ENCODE data around the gene SLAMF9. TPM values are rescaled to one million over a fixed set of nuclear protein-coding genes. Genes with fewer than 3 reads are reported as not detected.

SLAMF9 gene
- total RNA-seq, 1 experiment from 2014 or later, result not detected

DNA sequence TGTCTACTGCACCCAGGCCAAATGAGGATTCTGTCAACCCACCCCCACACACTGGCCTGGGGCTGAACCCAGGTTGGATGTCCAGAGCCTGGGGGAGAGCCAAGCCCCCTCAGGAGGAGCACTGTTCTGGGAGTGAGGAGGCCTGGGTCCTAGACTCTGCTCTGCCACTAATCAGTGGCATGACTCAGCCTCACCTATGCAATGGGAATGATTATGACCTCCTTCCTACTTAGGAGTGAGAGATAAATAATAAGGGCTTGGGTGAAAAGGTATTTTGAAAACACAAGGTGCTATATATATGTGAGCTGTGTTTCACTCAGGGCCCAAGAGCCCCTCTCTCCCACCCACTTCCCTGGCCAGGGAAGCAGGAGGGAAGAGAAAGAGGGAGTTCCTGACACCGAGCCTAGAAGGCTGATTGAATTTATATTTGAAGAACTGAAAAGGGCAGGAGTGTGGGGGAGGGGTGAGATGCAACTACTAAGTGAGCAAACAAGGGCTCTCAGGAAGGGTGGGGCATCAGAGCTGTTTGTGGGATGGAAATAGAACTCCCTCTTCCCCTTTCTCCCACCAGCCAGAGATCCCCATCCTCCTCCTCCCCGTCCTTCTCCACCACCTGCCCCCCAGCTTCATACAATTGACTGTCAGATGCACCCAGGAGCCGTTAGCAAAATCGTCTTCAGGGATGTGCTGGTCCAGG, 16.8 kb downstream of the SLAMF9 start:
- no peak for TF ChIP-seq EZH2 (IDR thresholded peaks at IDR 0.05; ENCODE audit: borderline replicate concordance, low read depth, low read length, poor library complexity, severe bottlenecking)
- TF ChIP-seq, protein P1, sequence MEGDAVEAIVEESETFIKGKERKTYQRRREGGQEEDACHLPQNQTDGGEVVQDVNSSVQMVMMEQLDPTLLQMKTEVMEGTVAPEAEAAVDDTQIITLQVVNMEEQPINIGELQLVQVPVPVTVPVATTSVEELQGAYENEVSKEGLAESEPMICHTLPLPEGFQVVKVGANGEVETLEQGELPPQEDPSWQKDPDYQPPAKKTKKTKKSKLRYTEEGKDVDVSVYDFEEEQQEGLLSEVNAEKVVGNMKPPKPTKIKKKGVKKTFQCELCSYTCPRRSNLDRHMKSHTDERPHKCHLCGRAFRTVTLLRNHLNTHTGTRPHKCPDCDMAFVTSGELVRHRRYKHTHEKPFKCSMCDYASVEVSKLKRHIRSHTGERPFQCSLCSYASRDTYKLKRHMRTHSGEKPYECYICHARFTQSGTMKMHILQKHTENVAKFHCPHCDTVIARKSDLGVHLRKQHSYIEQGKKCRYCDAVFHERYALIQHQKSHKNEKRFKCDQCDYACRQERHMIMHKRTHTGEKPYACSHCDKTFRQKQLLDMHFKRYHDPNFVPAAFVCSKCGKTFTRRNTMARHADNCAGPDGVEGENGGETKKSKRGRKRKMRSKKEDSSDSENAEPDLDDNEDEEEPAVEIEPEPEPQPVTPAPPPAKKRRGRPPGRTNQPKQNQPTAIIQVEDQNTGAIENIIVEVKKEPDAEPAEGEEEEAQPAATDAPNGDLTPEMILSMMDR (conservative IDR thresholded peaks at IDR 0.05; ENCODE audit: low read depth, low read length), result no peak
- H3K4me3 ChIP-seq (ENCODE audit: low read depth, low read length, poor library complexity, severe bottlenecking), result no peak overlapping the region
- no peaks in the 10 kb centered on the region for H3K9me3 ChIP-seq (ENCODE audit: low read depth, low read length, poor library complexity, severe bottlenecking)
- H3K27ac ChIP-seq (ENCODE audit: low read depth, low read length, poor library complexity, severe bottlenecking), result no peak overlapping the region
- no peaks in the 10 kb centered on the region for H3K27me3 ChIP-seq (replicated peaks; ENCODE audit: insufficient read depth, low read depth, low read length, poor library complexity)
- no TSS peak for BruUV-seq (replicated peaks)
- H3K36me3 ChIP-seq (ENCODE audit: insufficient read depth, low read length, poor library complexity, severe bottlenecking), result no peaks in the 10 kb centered on the region
- intact Hi-C loops (cut with micrococcal nuclease; ENCODE audit: unreplicated experiment), result loop anchor here (2.0 to 5.0 kb wide), 2 partner anchors 70 to 140 kb away; no protein-coding TSS in a partner anchor
- DNase-seq (ENCODE audit: low spot score), result no peak
- CTCF ChIA-PET, result interaction anchor here (2.0 kb wide), 1 partner anchor 70 kb away, joined by 7 read pairs; no protein-coding TSS in a partner anchor
- POLR2A ChIA-PET (ENCODE audit: low non-redundant PET), result no interaction called here
- H3K4me1 ChIP-seq (ENCODE audit: insufficient read depth, low read length, poor library complexity, severe bottlenecking), result peaks cover 10% of the 10 kb centered on the region

DNA sequence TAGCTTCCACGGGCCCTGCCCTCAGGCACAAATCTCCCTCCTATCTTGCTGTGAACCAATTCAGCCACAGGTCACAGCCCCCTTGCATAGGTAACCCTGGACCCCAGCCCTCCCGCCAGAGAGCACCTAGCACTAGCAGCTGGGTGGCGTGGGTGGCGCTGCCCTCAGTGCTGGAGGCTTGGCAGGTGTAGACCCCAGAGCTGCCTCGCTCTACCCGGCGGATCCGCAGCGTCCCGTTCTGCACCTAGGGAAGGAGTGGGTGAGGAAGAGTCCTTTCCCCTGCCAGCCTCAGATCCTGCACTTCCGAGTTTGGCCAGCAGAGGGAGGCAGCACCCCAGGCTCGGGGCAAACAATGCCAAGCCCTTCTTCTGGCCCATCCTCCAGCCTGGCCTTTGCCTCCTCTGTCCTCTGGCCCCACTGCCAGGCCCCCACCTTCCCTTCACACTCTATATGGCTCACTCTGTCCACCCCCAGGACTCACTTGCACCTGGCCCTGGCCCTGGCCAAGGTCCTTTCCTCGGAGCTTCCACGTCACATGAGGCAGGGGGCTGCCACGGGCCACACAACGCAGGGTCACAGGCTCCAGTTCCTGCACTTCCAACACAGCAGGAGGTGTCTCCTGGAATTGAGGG, 17.6 kb downstream of the SLAMF9 start:
- TF ChIP-seq, protein P1 (conservative IDR thresholded peaks at IDR 0.05; ENCODE audit: low read depth, low read length), result peak; percentile 93
- no peak for TF ChIP-seq EZH2 (IDR thresholded peaks at IDR 0.05; ENCODE audit: borderline replicate concordance, low read depth, low read length, poor library complexity, severe bottlenecking)
- ChIA-PET CTCF (interaction anchor here (1.3 kb wide), 1 partner anchor 71 kb away, joined by 5 read pairs; no protein-coding TSS in a partner anchor), POLR2A (ENCODE audit: low non-redundant PET) (no interaction called here)
- intact Hi-C loops (cut with micrococcal nuclease; ENCODE audit: unreplicated experiment), result loop anchor here (2.0 to 5.0 kb wide), 2 partner anchors 70 to 141 kb away; no protein-coding TSS in a partner anchor
- Histone ChIP-seq H3K27ac (ENCODE audit: low read depth, low read length, poor library complexity, severe bottlenecking) (no peak overlapping the region), H3K27me3 (replicated peaks; ENCODE audit: insufficient read depth, low read depth, low read length, poor library complexity) (no peaks in the 10 kb centered on the region), H3K4me1 (ENCODE audit: insufficient read depth, low read length, poor library complexity, severe bottlenecking) (peaks cover 11% of the 10 kb centered on the region), H3K4me3 (ENCODE audit: low read depth, low read length, poor library complexity, severe bottlenecking) (no peak overlapping the region), H3K36me3 (ENCODE audit: insufficient read depth, low read length, poor library complexity, severe bottlenecking) (no peaks in the 10 kb centered on the region), H3K9me3 (ENCODE audit: low read depth, low read length, poor library complexity, severe bottlenecking) (no peaks in the 10 kb centered on the region)
- DNase-seq (ENCODE audit: low spot score), result peak; percentile 70
- BruUV-seq (replicated peaks), result no TSS peak

DNA sequence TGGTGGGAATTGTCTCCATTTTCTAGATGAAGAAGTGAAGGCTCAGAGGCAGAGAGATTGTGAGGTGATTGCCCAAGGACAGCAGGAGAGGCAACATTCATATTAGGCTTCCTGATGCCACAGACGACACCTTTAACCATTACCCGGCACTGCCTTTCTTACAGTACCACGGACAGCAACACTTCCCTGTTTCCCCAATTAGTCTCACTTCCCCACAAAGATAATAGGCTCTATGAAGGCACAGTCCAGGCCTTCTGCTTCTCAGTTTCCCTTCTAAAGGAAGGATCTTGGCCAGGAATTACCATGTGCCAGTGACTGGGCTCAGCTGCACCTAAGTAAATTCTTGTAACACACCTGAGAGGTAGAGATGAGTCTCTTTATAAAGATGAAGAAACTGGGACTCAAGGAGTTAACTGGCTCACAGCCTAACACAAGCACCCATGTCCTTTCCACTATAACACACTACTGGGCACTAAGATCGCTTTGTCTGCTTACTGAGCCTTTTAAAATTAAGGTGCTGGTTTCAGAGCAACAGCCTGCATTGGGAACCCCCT, 18.2 kb downstream of the SLAMF9 start:
- DNase-seq (ENCODE audit: low spot score), result no peak
- Histone ChIP-seq H3K36me3 (ENCODE audit: insufficient read depth, low read length, poor library complexity, severe bottlenecking) (no peaks in the 10 kb centered on the region), H3K9me3 (ENCODE audit: low read depth, low read length, poor library complexity, severe bottlenecking) (no peaks in the 10 kb centered on the region), H3K4me1 (ENCODE audit: insufficient read depth, low read length, poor library complexity, severe bottlenecking) (peaks cover 11% of the 10 kb centered on the region), H3K27ac (ENCODE audit: low read depth, low read length, poor library complexity, severe bottlenecking) (no peak overlapping the region), H3K27me3 (replicated peaks; ENCODE audit: insufficient read depth, low read depth, low read length, poor library complexity) (no peaks in the 10 kb centered on the region), H3K4me3 (ENCODE audit: low read depth, low read length, poor library complexity, severe bottlenecking) (no peak overlapping the region)
- POLR2A ChIA-PET (ENCODE audit: low non-redundant PET), result no interaction called here
- BruUV-seq (replicated peaks), result no TSS peak
- intact Hi-C loops (cut with micrococcal nuclease; ENCODE audit: unreplicated experiment), result loop anchor here (2.0 to 5.0 kb wide), 2 partner anchors 71 to 142 kb away; no protein-coding TSS in a partner anchor
- CTCF ChIA-PET, result interaction anchor here (1.3 kb wide), 1 partner anchor 72 kb away, joined by 5 read pairs; no protein-coding TSS in a partner anchor
- no peak for TF ChIP-seq EZH2 (IDR thresholded peaks at IDR 0.05; ENCODE audit: borderline replicate concordance, low read depth, low read length, poor library complexity, severe bottlenecking)
